ENCODE results near the gene RPGRIP1L. TPM values are rescaled to one million over a fixed set of nuclear protein-coding genes. Genes with fewer than 3 reads are reported as not detected.

RPGRIP1L gene
- total and polyA plus RNA-seq, 9 of the 15 experiments (the other 6 are each of a cell fraction or from before 2014, with no cell fraction given): 3.2 to 7.7 (median 5.8) TPM

DNA sequence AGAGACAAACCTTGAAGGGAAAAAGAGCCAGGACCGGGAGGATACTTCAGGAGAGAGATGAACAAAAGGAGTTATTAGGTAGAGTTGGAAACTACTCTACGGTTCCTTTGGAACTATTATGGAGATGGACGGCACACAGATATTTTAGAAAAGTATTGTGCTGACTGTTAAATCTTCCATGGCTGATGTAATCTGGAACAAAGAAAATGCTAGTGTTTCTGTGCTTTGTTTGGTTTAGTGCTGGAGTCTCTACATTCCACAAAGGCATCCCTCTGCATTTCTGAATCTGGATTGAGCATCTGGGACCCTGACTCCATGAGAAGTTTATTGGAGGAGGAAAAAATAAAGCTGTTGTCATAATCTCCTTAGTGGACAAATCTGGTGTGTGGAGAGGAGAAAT is 57.2 kb downstream of the RPGRIP1L start (continued):
- no peak for TF ChIP-seq HEY1 (CRISPR knock-in tag; IDR thresholded peaks at IDR 0.05; ENCODE audit: borderline replicate concordance)
- TF ChIP-seq RB1 (IDR thresholded peaks at IDR 0.05; ENCODE audit: low read depth): no peak
- no peak for TF ChIP-seq SAP30 (IDR thresholded peaks at IDR 0.05; ENCODE audit: borderline replicate concordance, insufficient read depth, low read depth, low read length, poor library complexity, severe bottlenecking)

- 18% methylated on average over 1 of the region's 1 CpG for WGBS (ENCODE audit: insufficient coverage, low coverage, missing lambda C conversion rate)
- intact Hi-C loops (cut with micrococcal nuclease): no loop called here
- H3K4me2 ChIP-seq (ENCODE audit: insufficient read depth, low read length): no peak overlapping the region
These were observed 60.2 kb downstream of the RPGRIP1L start for GRCh38 chr16:53643474-53643873.

DNA sequence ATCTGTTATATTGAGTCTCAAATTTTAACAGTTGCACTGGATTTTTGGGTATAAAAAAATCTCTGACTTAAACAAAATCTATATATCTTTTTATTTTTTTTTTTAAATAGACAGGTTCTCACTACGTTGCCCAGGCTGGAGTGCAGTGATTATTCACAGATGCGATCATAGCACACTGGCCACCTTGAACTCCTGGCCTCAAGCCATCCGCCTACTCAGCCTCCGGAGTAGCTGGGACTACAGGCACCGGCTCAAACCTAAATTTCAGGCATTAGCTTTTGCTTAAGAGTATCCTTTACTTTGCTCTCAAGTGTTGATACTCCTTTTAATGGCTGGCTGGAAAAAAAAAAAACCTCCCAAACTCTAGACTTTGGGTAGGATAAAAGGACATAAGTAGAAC is 61.6 kb downstream of the RPGRIP1L start:
- intact Hi-C loops (cut with micrococcal nuclease) (no loop called here), in situ Hi-C loops (cut with MboI) (no loop called here)
- no peak for DNase-seq (ENCODE audit: extremely low read depth in 1 of 4, low spot score in 3 of 4)
- H4K20me1 ChIP-seq (replicated peaks; ENCODE audit: control insufficient read depth, insufficient read depth, low read length): no peaks in the 10 kb centered on the region
- H3K27ac ChIP-seq (ENCODE audit: extremely low read depth, low read depth, low read length): no peak overlapping the region
- H3K27me3 ChIP-seq (ENCODE audit: control insufficient read depth in 2 of 2, insufficient read depth in 2 of 2, low read length in 2 of 2): no peaks in the 10 kb centered on the region
- H3K36me3 ChIP-seq (ENCODE audit: control insufficient read depth, insufficient read depth, low read length): no peaks in the 10 kb centered on the region
- 36% methylated on average over 5 of the region's 5 CpGs for WGBS (ENCODE audit: insufficient coverage, low coverage, missing lambda C conversion rate)
- no peak overlapping the region for H3K9ac ChIP-seq (ENCODE audit: insufficient read depth in 1 of 2, low read depth in 2 of 2, low read length in 2 of 2)
- H3K9me1 ChIP-seq (ENCODE audit: control insufficient read depth, insufficient read depth, low read length): no peaks in the 10 kb centered on the region
- no TSS peak for BruUV-seq (replicated peaks)
- POLR2A ChIA-PET: no interaction called here
- no peak overlapping the region for H3K4me2 ChIP-seq (ENCODE audit: insufficient read depth, low read length)
- H3K4me3 ChIP-seq: no peak overlapping the region
- H3K4me1 ChIP-seq (replicated peaks in 1 of 2; ENCODE audit: control insufficient read depth in 2 of 2, insufficient read depth in 2 of 2, low read length in 2 of 2): no peaks in the 10 kb centered on the region
- CTCF ChIA-PET (ENCODE audit: low intra/inter-chr PET ratio): no interaction called here
- no peak overlapping the region for H2AFZ ChIP-seq (ENCODE audit: low read depth, low read length)
- no peaks in the 10 kb centered on the region for H3K9me3 ChIP-seq (replicated peaks; ENCODE audit: control insufficient read depth, insufficient read depth, low read depth, low read length)
- ATAC-seq: no peak
- H3K79me2 ChIP-seq (ENCODE audit: control insufficient read depth, insufficient read depth, low read length): no peaks in the 10 kb centered on the region
- FAIRE-seq: no peak
- TF ChIP-seq, protein P1, sequence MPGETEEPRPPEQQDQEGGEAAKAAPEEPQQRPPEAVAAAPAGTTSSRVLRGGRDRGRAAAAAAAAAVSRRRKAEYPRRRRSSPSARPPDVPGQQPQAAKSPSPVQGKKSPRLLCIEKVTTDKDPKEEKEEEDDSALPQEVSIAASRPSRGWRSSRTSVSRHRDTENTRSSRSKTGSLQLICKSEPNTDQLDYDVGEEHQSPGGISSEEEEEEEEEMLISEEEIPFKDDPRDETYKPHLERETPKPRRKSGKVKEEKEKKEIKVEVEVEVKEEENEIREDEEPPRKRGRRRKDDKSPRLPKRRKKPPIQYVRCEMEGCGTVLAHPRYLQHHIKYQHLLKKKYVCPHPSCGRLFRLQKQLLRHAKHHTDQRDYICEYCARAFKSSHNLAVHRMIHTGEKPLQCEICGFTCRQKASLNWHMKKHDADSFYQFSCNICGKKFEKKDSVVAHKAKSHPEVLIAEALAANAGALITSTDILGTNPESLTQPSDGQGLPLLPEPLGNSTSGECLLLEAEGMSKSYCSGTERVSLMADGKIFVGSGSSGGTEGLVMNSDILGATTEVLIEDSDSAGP (CRISPR knock-in tag; IDR thresholded peaks at IDR 0.05): no peak
- no peak for TF ChIP-seq ZNF146 (CRISPR knock-in tag; IDR thresholded peaks at IDR 0.05; ENCODE audit: unreplicated experiment)
- TF ChIP-seq POLR3A (IDR thresholded peaks at IDR 0.05; ENCODE audit: borderline replicate concordance, extremely low read depth, insufficient read depth, insufficient read length): no peak
- no peak for TF ChIP-seq MTA3 (IDR thresholded peaks at IDR 0.05; ENCODE audit: borderline replicate concordance)
- TF ChIP-seq ETV6 (IDR thresholded peaks at IDR 0.05; ENCODE audit: borderline replicate concordance in 1 of 2, low read depth in 2 of 2, low read length in 1 of 2): no peak
- TF ChIP-seq ETV6 (CRISPR knock-in tag; IDR thresholded peaks at IDR 0.05; ENCODE audit: borderline replicate concordance): no peak
- no peak for TF ChIP-seq TAF15 (IDR thresholded peaks at IDR 0.05; ENCODE audit: low read depth, low read length)
- no peak for TF ChIP-seq HMGXB4 (CRISPR knock-in tag; IDR thresholded peaks at IDR 0.05)

More at GRCh38 chr16:53643474-53643873, 60.2 kb downstream of the RPGRIP1L start:
- ChIA-PET POLR2A (no interaction called here), CTCF (ENCODE audit: low intra/inter-chr PET ratio) (no interaction called here)
- Histone ChIP-seq H4K20me1 (replicated peaks; ENCODE audit: control insufficient read depth, insufficient read depth, low read length) (no peaks in the 10 kb centered on the region), H2AFZ (ENCODE audit: low read depth, low read length) (no peak overlapping the region), H3K36me3 (ENCODE audit: control insufficient read depth, insufficient read depth, low read length) (no peaks in the 10 kb centered on the region), H3K27me3 (ENCODE audit: control insufficient read depth in 2 of 2, insufficient read depth in 2 of 2, low read length in 2 of 2) (no peaks in the 10 kb centered on the region), H3K9me3 (replicated peaks; ENCODE audit: control insufficient read depth, insufficient read depth, low read depth, low read length) (no peaks in the 10 kb centered on the region), H3K4me3 (no peak overlapping the region), H3K79me2 (ENCODE audit: control insufficient read depth, insufficient read depth, low read length) (no peaks in the 10 kb centered on the region), H3K9me1 (ENCODE audit: control insufficient read depth, insufficient read depth, low read length) (no peaks in the 10 kb centered on the region), H3K4me1 (replicated peaks in 1 of 2; ENCODE audit: control insufficient read depth in 2 of 2, insufficient read depth in 2 of 2, low read length in 2 of 2) (no peaks in the 10 kb centered on the region), H3K9ac (ENCODE audit: insufficient read depth in 1 of 2, low read depth in 2 of 2, low read length in 2 of 2) (no peak overlapping the region), H3K27ac (ENCODE audit: extremely low read depth, low read depth, low read length) (no peak overlapping the region)
- TF ChIP-seq ZNF316 (IDR thresholded peaks at IDR 0.05) (0 out of 2 replicates have a peak, but pooled peaks have one; percentile 8), ZZZ3 (IDR thresholded peaks at IDR 0.05) (no peak)
- ATAC-seq (no peak), DNase-seq (ENCODE audit: extremely low read depth in 1 of 4, low spot score in 3 of 4) (no peak), FAIRE-seq (no peak)
- in situ Hi-C loops (cut with MboI): no loop called here
- no TSS peak for BruUV-seq (replicated peaks)
